MM.1S (cell line): ENCODE results near the gene NPC1L1.

Experiments used
- DNase-seq: peaks from one replicate; pipeline ENCODE4 v3.0.0-alpha.2; 2015
- H2AFZ ChIP-seq: fragments of 300-600 bp; sonication (generic); 2 replicates; pipeline ENCODE4 v1.6.0; 2016; ENCODE audit warnings: antibody characterized with exemption, low read length
- H3F3A ChIP-seq: fragments of 300-600 bp; sonication (generic); 2 replicates; pipeline ENCODE4 v1.6.1; 2016; ENCODE audit warnings: mild to moderate bottlenecking, antibody characterized with exemption, low read length, moderate library complexity, mixed read lengths; ENCODE audit not compliant: insufficient read depth
- H3K27ac ChIP-seq: fragments of 300-600 bp; sonication (generic); 2 replicates; pipeline ENCODE4 v1.5.1; 2016; ENCODE audit warnings: mild to moderate bottlenecking, low read length
- H3K27me3 ChIP-seq: fragments of 300-600 bp; sonication (generic); replicated peaks from 2 replicates; pipeline ENCODE4 v1.6.0; 2016; ENCODE audit warnings: low read length; ENCODE audit not compliant: insufficient read depth
- H3K36me3 ChIP-seq: fragments of 300-600 bp; sonication (generic); replicated peaks from 2 replicates; pipeline ENCODE4 v1.6.1; 2016; ENCODE audit warnings: mild to moderate bottlenecking, low read length, mixed read lengths; ENCODE audit not compliant: insufficient read depth
- H3K4me1 ChIP-seq: fragments of 300-600 bp; sonication (generic); 2 replicates; pipeline ENCODE4 v1.6.1; 2016; ENCODE audit warnings: low read length, mixed read lengths
- H3K4me2 ChIP-seq: fragments of 300-600 bp; sonication (generic); 2 replicates; pipeline ENCODE4 v1.6.0; 2016; ENCODE audit warnings: low read depth, low read length
- H3K4me3 ChIP-seq: fragments of 300-600 bp; sonication (generic); 2 replicates; pipeline ENCODE4 v1.5.1; 2016; ENCODE audit warnings: low read length, mixed read lengths
- H3K79me2 ChIP-seq: fragments of 300-600 bp; sonication (generic); 2 replicates; pipeline ENCODE4 v1.6.1; 2016; ENCODE audit warnings: mixed run types, low read length, mixed read lengths
- H3K9ac ChIP-seq: fragments of 300-600 bp; sonication (generic); 2 replicates; pipeline ENCODE4 v1.6.1; 2016; ENCODE audit warnings: low read length, mixed read lengths
- H3K9me2 ChIP-seq: fragments of 300-600 bp; sonication (generic); replicated peaks from 2 replicates; pipeline ENCODE4 v1.6.1; 2016; ENCODE audit warnings: mild to moderate bottlenecking, low read length, mixed read lengths; ENCODE audit not compliant: insufficient read depth
- H3K9me3 ChIP-seq: fragments of 300-600 bp; sonication (generic); replicated peaks from 2 replicates; pipeline ENCODE4 v1.6.1; 2016; ENCODE audit warnings: mild to moderate bottlenecking, low read length, mixed read lengths; ENCODE audit not compliant: insufficient read depth
- H4K20me1 ChIP-seq: fragments of 300-600 bp; sonication (generic); 2 replicates; pipeline ENCODE4 v1.6.1; 2016; ENCODE audit warnings: mild to moderate bottlenecking, low read length, moderate library complexity, mixed read lengths; ENCODE audit not compliant: insufficient read depth
- EZH2 ChIP-seq: fragments of 300-600 bp; sonication (generic); optimal IDR thresholded peaks from 2 replicates; pipeline ENCODE3; 2017; ENCODE audit warnings: low read depth, mild to moderate bottlenecking, antibody characterized with exemption, low read length, mixed read lengths
- EZH2phosphoT487 ChIP-seq: fragments of 300-600 bp; sonication (generic); IDR thresholded peaks from 2 replicates; pipeline ENCODE4 v1.6.1; 2018; ENCODE audit warnings: antibody characterized with exemption, low read length
- TF ChIP-seq, protein P1 (sequence below): fragments of 300-600 bp; sonication (generic); IDR thresholded peaks from 2 replicates; pipeline ENCODE4 v1.5.1; 2016; ENCODE audit warnings: antibody characterized with exemption, low read length, mixed read lengths

NPC1L1 gene

DNA sequence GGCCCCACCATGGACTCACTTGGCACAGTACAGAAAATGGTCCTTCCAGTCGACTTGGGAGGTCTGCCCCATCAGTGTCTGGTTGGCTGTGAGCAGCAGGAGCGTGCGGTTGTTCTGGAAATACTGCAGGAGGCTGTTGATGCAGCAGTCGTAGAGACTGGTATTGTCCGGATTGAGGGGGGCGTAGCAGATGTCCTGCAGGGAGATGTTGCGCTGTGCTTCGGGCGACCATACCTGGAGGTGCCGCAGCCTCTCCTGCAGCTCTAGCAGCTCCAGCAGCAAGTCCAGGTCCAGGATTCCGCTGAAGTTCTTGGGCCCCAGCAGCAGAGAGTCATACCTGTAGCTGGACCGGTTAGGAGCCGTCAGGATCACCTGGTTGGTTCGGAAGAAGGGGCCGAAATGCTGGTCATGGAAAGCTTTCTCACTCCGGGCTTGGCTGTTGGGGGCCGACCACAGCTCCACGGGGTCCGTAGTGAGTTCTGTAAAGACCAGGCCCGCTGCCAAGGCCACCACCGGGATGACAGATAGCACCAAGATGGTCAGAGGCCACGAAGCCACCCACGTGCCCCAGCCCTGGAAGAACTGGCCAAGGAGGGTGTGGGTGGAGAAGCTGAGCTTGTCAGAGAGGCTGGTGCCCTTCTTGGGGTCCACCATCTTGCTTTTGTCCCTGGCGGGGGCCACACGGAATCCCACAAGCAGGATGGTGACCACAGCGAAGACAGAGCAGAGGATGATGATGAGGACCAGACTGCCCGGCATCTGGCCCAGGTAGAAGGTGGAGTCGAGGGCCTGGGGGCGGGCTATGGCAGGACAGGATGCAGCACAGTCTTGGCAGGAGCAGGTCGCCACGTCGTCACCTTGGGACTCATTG, 2.1 kb downstream of the NPC1L1 start:
- Histone ChIP-seq H3K4me2 (no peak overlapping the region), H3K9ac (no peak overlapping the region)
- DNase-seq: no peak

DNA sequence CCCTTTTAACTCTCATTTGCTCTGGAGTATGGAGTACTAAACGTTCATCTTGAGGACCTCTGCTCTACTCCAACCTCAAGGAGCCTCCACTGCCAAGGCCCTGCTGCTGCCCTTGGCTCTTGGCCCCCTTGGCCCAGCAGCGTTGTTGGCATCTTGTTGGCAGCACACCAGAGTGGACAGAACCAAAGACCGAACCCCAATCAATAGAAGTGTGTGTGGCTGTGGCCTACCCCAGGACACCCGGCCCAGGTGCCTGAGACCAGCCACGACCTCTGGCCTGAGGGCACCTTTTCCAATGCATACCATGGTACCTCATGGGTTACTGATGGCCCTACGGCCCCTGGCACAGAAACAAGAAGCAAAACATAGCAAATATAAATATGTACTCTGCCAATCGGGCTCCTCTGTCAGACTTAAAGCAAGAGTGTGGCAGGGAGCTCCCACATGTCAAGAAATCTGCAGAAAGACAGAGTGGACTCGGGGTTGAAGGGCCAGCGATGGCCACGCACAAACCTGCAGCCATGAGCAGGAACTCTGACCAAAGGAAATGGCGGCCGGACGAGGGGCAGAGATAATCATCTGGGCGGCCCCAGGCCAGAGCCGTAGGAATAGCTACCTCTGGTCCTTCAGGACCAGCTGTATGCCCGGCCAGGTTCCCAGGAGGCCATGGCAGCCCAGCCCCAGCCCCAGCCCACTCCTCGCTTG, 2.9 kb downstream of the NPC1L1 start:
- no peaks in the 10 kb centered on the region for H3K4me1 ChIP-seq
- no peak overlapping the region for H3K9ac ChIP-seq
- TF ChIP-seq EZH2phosphoT487 (no peak), EZH2 (no peak)
- H2AFZ ChIP-seq: no peak overlapping the region
- no peaks in the 10 kb centered on the region for H3K36me3 ChIP-seq
- no peak overlapping the region for H3K27ac ChIP-seq
- H3K27me3 ChIP-seq: no peaks in the 10 kb centered on the region
- no peaks in the 10 kb centered on the region for H4K20me1 ChIP-seq
- H3K79me2 ChIP-seq: no peaks in the 10 kb centered on the region
- no peaks in the 10 kb centered on the region for H3K9me2 ChIP-seq
- H3K4me3 ChIP-seq: no peak overlapping the region
- no peaks in the 10 kb centered on the region for H3F3A ChIP-seq
- no peaks in the 10 kb centered on the region for H3K9me3 ChIP-seq
- no peak for DNase-seq
- H3K4me2 ChIP-seq: no peak overlapping the region

More for the DNA sequence above, 2.1 kb downstream of the NPC1L1 start:
- Histone ChIP-seq H3K27me3 (no peaks in the 10 kb centered on the region), H3K9me2 (no peaks in the 10 kb centered on the region), H2AFZ (no peak overlapping the region), H3K4me3 (no peak overlapping the region), H3K36me3 (no peaks in the 10 kb centered on the region), H3K27ac (no peak overlapping the region), H3K4me1 (no peaks in the 10 kb centered on the region), H4K20me1 (no peaks in the 10 kb centered on the region), H3K9me3 (no peaks in the 10 kb centered on the region), H3K79me2 (no peaks in the 10 kb centered on the region), H3F3A (no peaks in the 10 kb centered on the region)
- TF ChIP-seq, protein P1, sequence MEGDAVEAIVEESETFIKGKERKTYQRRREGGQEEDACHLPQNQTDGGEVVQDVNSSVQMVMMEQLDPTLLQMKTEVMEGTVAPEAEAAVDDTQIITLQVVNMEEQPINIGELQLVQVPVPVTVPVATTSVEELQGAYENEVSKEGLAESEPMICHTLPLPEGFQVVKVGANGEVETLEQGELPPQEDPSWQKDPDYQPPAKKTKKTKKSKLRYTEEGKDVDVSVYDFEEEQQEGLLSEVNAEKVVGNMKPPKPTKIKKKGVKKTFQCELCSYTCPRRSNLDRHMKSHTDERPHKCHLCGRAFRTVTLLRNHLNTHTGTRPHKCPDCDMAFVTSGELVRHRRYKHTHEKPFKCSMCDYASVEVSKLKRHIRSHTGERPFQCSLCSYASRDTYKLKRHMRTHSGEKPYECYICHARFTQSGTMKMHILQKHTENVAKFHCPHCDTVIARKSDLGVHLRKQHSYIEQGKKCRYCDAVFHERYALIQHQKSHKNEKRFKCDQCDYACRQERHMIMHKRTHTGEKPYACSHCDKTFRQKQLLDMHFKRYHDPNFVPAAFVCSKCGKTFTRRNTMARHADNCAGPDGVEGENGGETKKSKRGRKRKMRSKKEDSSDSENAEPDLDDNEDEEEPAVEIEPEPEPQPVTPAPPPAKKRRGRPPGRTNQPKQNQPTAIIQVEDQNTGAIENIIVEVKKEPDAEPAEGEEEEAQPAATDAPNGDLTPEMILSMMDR: no peak
- no peak for TF ChIP-seq EZH2phosphoT487
- no peak for TF ChIP-seq EZH2

DNA sequence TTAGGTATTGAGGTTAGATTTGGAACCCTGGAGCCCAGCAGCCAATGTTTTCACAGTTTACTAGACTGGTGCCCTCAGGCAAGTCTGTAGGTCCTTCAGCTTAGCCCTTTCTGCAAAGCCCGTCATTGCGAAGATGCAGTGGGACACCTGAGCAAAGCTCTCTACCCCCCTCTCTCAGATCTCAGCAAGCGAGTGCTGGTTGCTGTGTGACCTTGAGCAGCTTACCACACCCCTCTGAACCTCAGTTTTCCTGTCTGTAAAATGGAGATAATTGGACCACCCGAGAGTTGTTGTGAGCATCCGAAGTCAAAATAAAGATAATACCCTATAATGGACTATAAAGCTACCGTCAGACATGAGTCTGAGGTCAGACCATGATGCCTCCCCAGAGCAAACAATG, 3.7 kb downstream of the NPC1L1 start:
- H3K79me2 ChIP-seq: no peaks in the 10 kb centered on the region

More for the DNA sequence above, 3.7 kb downstream of the NPC1L1 start:
- TF ChIP-seq, protein P1: no peak
- TF ChIP-seq EZH2 (no peak), EZH2phosphoT487 (no peak)
- no peak overlapping the region for H3K4me3 ChIP-seq
- H3K27ac ChIP-seq: no peak overlapping the region
- no peaks in the 10 kb centered on the region for H3F3A ChIP-seq
- H3K9me3 ChIP-seq: no peaks in the 10 kb centered on the region
- no peaks in the 10 kb centered on the region for H4K20me1 ChIP-seq
- H3K9me2 ChIP-seq: no peaks in the 10 kb centered on the region
- H3K27me3 ChIP-seq: no peaks in the 10 kb centered on the region
- DNase-seq: no peak
- H3K36me3 ChIP-seq: no peaks in the 10 kb centered on the region
- H3K4me2 ChIP-seq: no peak overlapping the region
- no peak overlapping the region for H2AFZ ChIP-seq
- H3K9ac ChIP-seq: no peak overlapping the region
- H3K4me1 ChIP-seq: no peaks in the 10 kb centered on the region
